HG03439 (cell line): ENCODE measurements around the gene TMCO1.
A peak's percentile ranks its signal among the peaks of the same experiment; 100 is the strongest.
"Not testable (repeated sequence)": the region's sequence is repeated elsewhere in the genome, so short reads cannot be mapped to it uniquely, and the experiment has no call there.

Experiments
- ATAC-seq: cut with Tn5 transposase; IDR thresholded peaks from one replicate; pipeline ENCODE4 v1.9.1; 2021; ENCODE audit warnings: mild to moderate bottlenecking, moderate library complexity; ENCODE audit not compliant: unreplicated experiment

The TMCO1 gene

GRCh38 chr1:165747632-165748447 is 20.8 kb downstream of the TMCO1 start:
- no peak for ATAC-seq

GRCh38 chr1:165744913-165745312 is 23.8 kb downstream of the TMCO1 start:
- not testable (repeated sequence) for ATAC-seq

- no peak for ATAC-seq
Measured at GRCh38 chr1:165742194-165742593, 26.5 kb downstream of the TMCO1 start.

- peak; percentile 93 for ATAC-seq
Measured at GRCh38 chr1:165738794-165739193, 29.9 kb downstream of the TMCO1 start.

DNA sequence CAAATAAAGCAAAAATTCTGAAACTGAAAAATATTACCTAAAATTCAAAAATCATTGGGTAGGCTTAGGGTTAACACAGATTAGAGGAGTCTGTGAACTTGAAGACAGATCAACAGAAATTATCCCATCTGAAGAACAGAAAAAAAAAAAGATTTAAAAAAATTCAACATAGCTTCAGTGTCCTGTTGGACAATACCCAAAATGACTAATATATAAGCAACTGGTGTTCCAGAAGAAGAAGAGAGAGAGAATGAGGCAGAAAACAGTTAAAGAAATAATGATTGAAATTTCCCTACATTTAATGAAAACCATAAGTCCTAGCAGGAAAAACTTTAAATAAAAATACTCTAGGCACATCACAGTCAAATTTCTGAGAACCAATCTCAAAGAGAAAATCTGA is 31.5 kb downstream of the TMCO1 start:
- no peak for ATAC-seq

GRCh38 chr1:165734906-165735305 is 33.8 kb downstream of the TMCO1 start:
- ATAC-seq: no peak

DNA sequence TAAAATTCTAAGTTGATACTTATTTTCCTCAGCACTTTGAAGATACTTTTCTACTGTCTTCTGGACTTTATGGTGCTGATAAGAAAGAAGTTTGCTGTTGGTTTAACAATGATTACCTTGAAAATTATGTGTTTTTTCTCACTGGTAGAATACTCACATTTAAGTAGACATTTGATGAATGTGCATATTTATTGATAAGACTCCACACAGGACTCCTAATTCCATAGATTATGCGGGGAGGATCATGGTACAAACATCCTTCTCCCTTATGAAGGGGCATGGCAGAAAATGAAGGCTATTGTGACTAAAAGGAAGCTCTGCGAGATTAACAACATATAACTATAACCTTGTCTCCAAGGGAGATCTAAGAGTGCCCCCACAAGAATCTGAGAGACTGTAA is 41.8 kb downstream of the TMCO1 start:
- no peak for ATAC-seq

- ATAC-seq: no peak
Measured at GRCh38 chr1:165726169-165726568, 42.5 kb downstream of the TMCO1 start.

DNA sequence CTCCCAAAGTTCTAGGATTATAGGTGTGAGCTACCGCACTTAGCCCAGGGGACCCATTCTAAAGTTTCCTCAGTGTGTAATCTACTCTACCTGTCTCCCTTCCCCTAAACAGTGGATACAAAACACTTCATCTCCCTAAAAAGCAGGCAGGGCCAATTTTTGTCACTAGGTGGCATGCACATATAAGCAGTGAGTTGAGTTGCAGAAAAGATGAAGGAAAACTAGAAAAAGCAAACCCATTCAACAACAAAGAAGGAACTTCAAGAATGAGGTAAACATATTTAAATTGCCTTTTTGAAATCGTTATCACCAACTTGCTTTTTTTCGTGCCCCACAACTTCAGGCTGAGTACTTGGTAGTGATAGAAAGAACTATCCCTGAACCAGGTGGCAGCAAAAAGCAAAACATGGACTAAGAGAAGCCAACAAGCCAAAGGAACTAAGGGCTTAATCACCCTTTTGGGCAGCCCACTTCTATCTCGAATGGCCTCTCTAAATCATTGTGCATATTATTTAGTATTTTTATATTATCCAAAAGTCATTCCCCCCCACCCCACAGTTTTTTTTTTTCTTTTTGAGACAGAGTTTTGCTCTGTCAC is 50.7 kb downstream of the TMCO1 start:
- ATAC-seq: no peak

- not testable (repeated sequence) for ATAC-seq
Measured at GRCh38 chr1:165716265-165717051, 52.2 kb downstream of the TMCO1 start.

GRCh38 chr1:165712764-165713163 is 55.9 kb downstream of the TMCO1 start:
- no peak for ATAC-seq

DNA sequence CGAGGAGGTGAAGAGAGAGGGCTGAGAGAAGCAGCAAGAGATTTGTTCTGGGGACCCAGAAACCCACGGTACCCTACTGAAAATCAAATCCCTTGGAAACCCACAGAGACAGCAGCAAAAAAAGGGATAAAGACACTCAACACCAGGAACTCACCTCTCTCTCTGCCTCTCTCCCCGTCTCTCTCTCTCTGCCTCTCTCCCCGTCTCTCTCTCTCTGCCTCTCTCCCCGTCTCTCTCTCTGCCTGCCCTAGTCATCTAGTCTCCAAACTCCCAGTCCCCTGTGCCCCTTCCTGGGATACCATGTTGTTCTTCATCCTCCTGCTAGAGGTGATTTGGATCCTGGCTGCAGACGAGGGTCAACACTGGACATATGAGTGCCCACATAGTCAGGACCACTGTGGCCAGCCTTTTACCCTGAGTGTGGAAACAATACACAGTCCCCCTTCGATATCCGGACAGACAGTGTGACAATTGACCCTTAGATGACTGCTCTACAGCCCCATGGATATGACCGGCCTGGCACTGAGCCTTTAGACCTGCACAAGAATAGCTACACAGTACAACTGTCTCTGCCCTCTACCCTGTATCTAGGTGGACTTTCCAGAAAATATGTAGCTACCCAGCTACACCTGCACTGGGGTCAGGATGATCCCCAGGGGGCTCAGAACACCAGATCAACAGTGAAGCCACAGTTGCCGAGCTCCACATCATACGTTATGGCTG is 60.5 kb downstream of the TMCO1 start:
- ATAC-seq: no peak

GRCh38 chr1:165703648-165704047 is 65.0 kb downstream of the TMCO1 start:
- ATAC-seq: no peak

- not testable (repeated sequence) for ATAC-seq
Measured at GRCh38 chr1:165701922-165702321, 66.7 kb downstream of the TMCO1 start.

- no peak for ATAC-seq
Measured at GRCh38 chr1:165699577-165699976, 69.1 kb downstream of the TMCO1 start.

DNA sequence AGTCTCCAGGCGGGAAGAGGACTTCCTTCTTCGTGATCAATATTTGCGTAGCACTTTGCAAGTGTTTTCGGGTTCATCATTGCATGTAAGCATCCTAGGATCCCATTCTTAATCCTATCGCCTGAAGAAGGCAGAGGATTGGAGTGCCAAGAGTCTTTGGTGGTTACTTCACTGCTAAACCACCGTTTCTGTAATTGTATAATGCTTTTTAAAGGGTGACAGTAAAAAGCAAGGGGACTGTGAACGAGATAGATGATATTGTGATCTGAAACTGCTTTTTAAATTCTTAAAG is 70.0 kb downstream of the TMCO1 start:
- peak; percentile 11 for ATAC-seq

DNA sequence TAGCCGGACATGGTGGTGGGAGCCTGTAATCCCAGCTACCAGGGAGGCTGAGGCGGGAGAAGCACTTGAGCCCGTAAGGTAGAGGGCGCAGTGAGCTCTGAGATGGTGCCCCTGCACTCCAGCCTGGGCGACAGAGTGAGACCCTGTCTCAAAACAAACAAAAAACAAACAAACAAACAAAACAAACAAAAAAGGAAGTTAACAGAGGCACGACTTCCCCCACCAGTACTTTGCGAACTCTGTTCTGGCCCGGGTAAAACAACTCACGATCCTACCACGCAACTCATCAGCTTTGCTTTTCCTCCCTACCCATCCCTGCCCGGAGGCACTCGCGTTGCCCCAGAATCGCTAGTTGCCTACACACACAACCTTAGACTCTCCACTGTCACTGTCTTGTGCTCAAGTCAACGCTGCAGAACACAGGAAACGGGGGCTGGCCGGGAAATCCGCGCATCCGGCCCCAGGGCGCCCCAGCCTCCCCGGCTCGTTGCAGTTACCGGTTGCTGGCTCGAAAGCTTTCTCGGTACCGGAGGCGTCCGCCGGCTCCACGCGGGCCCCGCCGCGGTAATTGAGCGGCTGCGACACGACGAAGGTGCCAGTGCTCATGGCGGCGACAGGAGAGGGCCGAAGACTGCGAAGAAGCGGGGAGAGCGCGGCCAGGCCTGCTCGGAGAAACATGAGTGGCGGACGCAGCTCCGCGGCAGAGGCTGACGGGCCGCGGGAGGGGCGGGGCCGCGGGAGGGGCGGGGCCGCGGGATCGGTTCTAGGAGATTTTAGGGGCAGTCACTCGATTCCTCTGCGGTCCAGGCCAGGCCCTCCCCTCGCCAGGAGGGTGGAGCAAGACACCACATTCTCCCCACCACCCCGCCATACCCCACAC is 70.5 kb downstream of the TMCO1 start, which contains the start of gene ALDH9A1:
TSS of gene ALDH9A1 (minus strand) at position 682 of the 880 bp plus-strand sequence. CDS start at position 678, 4 bp downstream.
- ATAC-seq: peak; percentile 95

- ATAC-seq: no peak
Measured at GRCh38 chr1:165697491-165697880, 71.2 kb downstream of the TMCO1 start.

DNA sequence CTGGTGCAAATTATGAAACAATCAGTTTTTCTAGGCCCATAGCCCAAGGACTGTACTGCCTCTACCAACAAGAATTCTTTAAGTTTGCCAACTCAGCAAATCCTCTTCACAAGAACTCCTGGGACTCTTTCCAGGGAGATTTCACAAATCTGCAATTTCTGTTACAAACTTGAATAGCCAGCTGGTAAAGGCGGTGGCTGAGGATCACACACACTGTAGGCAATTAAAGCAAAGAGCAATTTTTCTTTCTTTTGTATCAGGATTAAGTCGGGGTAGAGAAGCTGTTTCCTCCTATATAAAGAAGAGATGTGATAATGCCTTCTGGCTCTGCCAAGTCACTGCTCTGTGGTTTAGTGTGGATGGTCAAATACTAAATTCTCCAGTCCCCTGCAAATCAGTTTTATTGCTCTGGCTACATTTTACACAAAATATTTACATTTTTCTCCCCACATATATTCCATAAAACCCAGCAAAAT is 72.0 kb downstream of the TMCO1 start:
- no peak for ATAC-seq

DNA sequence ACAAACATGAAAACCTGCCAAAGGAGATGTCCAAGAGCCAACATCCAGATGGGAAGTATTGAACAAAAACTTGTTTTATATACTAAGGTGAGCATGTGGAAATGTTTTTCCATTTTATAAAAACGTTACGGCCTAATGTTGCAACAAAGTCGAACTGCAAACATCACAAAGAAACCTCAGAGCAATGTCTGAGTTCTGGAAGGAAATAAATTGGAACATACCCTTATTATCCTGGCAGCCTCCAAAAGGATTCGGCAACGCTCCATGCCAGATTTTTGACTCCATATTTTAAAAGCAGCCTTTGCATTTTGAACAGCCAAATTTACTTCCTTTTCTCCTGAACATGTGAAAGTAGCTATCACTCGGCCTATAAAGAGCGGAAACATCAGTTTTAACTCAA is 73.6 kb downstream of the TMCO1 start:
- no peak for ATAC-seq
